ENCODE measurements around the gene GABRA4. TPM values are rescaled to one million over a fixed set of nuclear protein-coding genes. Genes with fewer than 3 reads are reported as not detected.
A peak's percentile ranks its signal among the peaks of the same experiment; 100 is the strongest.

Gene GABRA4
- total RNA-seq, 1 donor from 2014 or later = 0.13 TPM

GRCh38 chr4:46949822-46950221 lies 43.6 kb downstream of the GABRA4 start:
- no peaks in the 10 kb centered on the region for H3K9me3 Mint-ChIP-seq (ENCODE audit: unreplicated experiment)
- no peak overlapping the region for H3K4me3 Mint-ChIP-seq (ENCODE audit: unreplicated experiment)
- H3K36me3 Mint-ChIP-seq (ENCODE audit: low read depth, unreplicated experiment) = no peaks in the 10 kb centered on the region
- peaks cover 9% of the 10 kb centered on the region for H3K4me1 Mint-ChIP-seq (ENCODE audit: unreplicated experiment)
- H3K27me3 Mint-ChIP-seq (ENCODE audit: unreplicated experiment) = peaks cover 2% of the 10 kb centered on the region
- H3K27ac Mint-ChIP-seq (ENCODE audit: unreplicated experiment) = no peak overlapping the region
- no peak for TF ChIP-seq CTCF (IDR thresholded peaks at IDR 0.05; ENCODE audit: unreplicated experiment)
- DNase-seq (ENCODE audit: low spot score) = no peak

DNA sequence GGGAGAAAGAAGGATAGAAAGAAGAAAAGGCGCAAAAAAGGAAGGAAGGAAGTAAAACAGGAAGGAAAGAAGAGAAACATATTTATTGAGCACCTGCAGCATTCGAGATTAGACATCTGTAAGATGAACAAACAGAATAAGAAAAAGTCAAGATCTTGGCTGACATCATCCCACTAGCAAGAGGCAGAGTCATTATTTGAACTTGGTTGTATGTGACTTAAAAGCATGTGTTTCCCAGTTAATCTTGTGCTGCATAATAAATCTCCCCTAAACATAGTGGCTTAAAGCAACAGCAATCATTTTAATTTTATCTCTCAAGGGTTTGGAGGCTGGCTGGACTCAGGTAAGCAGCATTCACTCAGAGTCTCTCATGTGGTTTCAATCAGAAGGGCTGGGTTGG lies 45.8 kb downstream of the GABRA4 start:
- no peaks in the 10 kb centered on the region for H3K9me3 Mint-ChIP-seq (ENCODE audit: unreplicated experiment)
- H3K4me1 Mint-ChIP-seq (ENCODE audit: unreplicated experiment) = peaks cover 9% of the 10 kb centered on the region
- TF ChIP-seq CTCF (IDR thresholded peaks at IDR 0.05; ENCODE audit: unreplicated experiment) = no peak
- peaks cover 2% of the 10 kb centered on the region for H3K27me3 Mint-ChIP-seq (ENCODE audit: unreplicated experiment)
- H3K4me3 Mint-ChIP-seq (ENCODE audit: unreplicated experiment) = no peak overlapping the region
- DNase-seq (ENCODE audit: low spot score) = no peak
- H3K27ac Mint-ChIP-seq (ENCODE audit: unreplicated experiment) = peak overlapping the region; percentile 91
- H3K36me3 Mint-ChIP-seq (ENCODE audit: low read depth, unreplicated experiment) = no peaks in the 10 kb centered on the region

DNA sequence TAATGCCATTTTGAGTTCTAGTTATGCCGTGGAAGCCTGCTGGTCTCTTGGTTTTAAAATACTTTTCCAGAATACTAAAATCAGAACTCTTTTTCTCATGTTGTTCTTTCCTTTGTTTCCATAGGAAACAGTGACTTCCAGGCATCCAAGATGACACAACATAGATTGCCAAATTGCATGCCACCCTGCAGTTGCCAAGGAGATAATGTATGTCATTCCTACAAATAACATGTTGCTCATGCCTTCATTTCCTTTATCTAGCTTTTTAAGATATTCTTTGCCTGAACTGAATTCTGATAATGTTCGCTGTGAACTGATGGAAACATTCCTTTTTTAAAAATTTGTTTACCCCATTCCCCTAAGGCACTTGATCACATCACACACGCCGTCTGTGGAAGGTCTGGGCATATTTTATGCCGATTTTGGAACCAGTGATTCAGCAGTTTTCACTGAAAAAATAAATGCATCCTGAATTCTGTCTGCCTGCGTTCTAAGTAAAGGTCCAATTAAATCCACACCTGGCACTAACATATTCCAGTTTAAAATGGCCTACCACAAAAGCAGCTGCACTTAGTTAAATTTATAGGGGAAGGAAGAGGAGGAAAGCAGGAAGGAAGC lies 46.4 kb downstream of the GABRA4 start:
- Mint-ChIP-seq H3K4me1 (ENCODE audit: unreplicated experiment) (peaks cover 9% of the 10 kb centered on the region), H3K4me3 (ENCODE audit: unreplicated experiment) (no peak overlapping the region), H3K9me3 (ENCODE audit: unreplicated experiment) (no peaks in the 10 kb centered on the region), H3K36me3 (ENCODE audit: low read depth, unreplicated experiment) (no peaks in the 10 kb centered on the region), H3K27ac (ENCODE audit: unreplicated experiment) (peak overlapping the region; percentile 91), H3K27me3 (ENCODE audit: unreplicated experiment) (peaks cover 2% of the 10 kb centered on the region)
- DNase-seq (ENCODE audit: low spot score) = no peak
- TF ChIP-seq CTCF (IDR thresholded peaks at IDR 0.05; ENCODE audit: unreplicated experiment) = no peak

DNA sequence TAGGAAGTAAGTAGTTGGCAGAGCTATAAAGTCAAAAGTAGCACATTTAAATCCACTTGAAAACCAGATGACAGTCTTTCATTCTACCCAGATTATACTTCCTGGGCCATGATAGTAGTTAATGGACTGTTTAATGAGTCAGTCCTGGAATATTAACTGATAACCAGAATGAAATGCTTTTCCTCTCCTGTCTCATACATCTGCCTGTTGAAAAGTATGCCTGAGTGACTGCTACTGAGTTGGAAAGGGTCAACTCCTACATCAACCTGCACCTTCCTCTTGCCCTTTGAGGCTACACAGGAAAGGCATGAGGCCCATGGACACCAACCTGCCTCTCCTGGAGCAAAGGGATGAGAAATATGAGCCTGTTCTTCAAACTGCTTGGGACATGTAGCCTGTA lies 48.3 kb downstream of the GABRA4 start:
- Mint-ChIP-seq H3K4me1 (ENCODE audit: unreplicated experiment) (peaks cover 9% of the 10 kb centered on the region), H3K9me3 (ENCODE audit: unreplicated experiment) (no peaks in the 10 kb centered on the region), H3K36me3 (ENCODE audit: low read depth, unreplicated experiment) (no peaks in the 10 kb centered on the region), H3K4me3 (ENCODE audit: unreplicated experiment) (no peak overlapping the region), H3K27ac (ENCODE audit: unreplicated experiment) (no peak overlapping the region), H3K27me3 (ENCODE audit: unreplicated experiment) (peaks cover 2% of the 10 kb centered on the region)
- TF ChIP-seq CTCF (IDR thresholded peaks at IDR 0.05; ENCODE audit: unreplicated experiment) = no peak
- no peak for DNase-seq (ENCODE audit: low spot score)

GRCh38 chr4:46944345-46944744 lies 49.0 kb downstream of the GABRA4 start:
- H3K4me1 Mint-ChIP-seq (ENCODE audit: unreplicated experiment) = peaks cover 9% of the 10 kb centered on the region
- no peak overlapping the region for H3K27ac Mint-ChIP-seq (ENCODE audit: unreplicated experiment)
- no peak for TF ChIP-seq CTCF (IDR thresholded peaks at IDR 0.05; ENCODE audit: unreplicated experiment)
- no peaks in the 10 kb centered on the region for H3K36me3 Mint-ChIP-seq (ENCODE audit: low read depth, unreplicated experiment)
- peaks cover 2% of the 10 kb centered on the region for H3K27me3 Mint-ChIP-seq (ENCODE audit: unreplicated experiment)
- H3K4me3 Mint-ChIP-seq (ENCODE audit: unreplicated experiment) = no peak overlapping the region
- DNase-seq (ENCODE audit: low spot score) = no peak
- no peaks in the 10 kb centered on the region for H3K9me3 Mint-ChIP-seq (ENCODE audit: unreplicated experiment)

Data from endothelial cell (in vitro differentiated cells).